Measurements from ENCODE around the gene NOXA1.

DNA sequence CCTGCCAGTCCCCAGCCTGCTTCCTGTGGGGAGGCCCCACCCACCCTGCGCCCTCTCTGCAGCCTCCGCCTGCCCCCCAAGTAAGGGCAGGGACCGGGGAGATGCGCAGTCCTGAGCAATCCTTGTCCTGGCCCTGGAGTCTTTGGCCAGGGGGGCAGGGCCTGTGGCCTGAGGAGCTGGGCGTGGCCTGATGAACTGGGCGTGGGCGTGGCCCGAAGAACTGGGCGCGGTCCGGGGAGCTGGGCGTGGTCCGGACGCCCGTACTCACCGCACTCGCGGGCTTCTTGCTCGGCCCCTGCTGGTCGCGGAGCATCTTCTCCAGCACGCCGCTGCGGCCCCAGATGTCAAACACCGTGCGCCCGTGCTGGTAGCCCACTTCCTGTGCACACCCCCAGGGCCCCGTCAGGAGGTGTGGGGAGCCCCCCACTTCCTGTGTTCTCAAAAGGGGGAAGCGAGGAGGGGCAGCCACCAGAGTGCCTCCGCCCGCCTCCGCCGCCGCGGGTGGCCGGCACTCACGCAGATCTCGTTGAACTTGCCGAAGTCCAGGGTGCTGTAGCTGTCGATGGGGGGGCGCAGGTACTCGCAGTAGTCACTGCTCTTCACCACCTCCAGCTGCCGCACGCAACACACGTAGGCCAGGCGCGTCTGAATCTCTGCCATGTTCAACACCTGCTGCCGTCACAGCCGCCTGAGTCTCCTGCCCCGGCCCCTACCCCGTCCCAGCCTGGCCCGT is 38.6 kb downstream of the NOXA1 start:
- TF ChIP-seq, protein P1, sequence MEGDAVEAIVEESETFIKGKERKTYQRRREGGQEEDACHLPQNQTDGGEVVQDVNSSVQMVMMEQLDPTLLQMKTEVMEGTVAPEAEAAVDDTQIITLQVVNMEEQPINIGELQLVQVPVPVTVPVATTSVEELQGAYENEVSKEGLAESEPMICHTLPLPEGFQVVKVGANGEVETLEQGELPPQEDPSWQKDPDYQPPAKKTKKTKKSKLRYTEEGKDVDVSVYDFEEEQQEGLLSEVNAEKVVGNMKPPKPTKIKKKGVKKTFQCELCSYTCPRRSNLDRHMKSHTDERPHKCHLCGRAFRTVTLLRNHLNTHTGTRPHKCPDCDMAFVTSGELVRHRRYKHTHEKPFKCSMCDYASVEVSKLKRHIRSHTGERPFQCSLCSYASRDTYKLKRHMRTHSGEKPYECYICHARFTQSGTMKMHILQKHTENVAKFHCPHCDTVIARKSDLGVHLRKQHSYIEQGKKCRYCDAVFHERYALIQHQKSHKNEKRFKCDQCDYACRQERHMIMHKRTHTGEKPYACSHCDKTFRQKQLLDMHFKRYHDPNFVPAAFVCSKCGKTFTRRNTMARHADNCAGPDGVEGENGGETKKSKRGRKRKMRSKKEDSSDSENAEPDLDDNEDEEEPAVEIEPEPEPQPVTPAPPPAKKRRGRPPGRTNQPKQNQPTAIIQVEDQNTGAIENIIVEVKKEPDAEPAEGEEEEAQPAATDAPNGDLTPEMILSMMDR (IDR thresholded peaks at IDR 0.05) = no peak
- TF ChIP-seq POLR2A (IDR thresholded peaks at IDR 0.05) = no peak

All from lower leg skin (tissue), 3 donors.